Loucy (cell line): ENCODE results near the gene KRTAP4-9.
"Not testable (repeated sequence)": the region's sequence is repeated elsewhere in the genome, so short reads cannot be mapped to it uniquely, and the experiment has no call there.

Source experiments
- EZH2phosphoT487 ChIP-seq: fragments of 200-600 bp; IDR thresholded peaks from 2 replicates; pipeline ENCODE4 v1.6.1; 2018; ENCODE audit warnings: antibody characterized with exemption, mild to moderate bottlenecking, moderate library complexity, borderline replicate concordance
- TF ChIP-seq, protein P1 (sequence below): fragments of 200-600 bp; sonication (generic); conservative IDR thresholded peaks from 2 replicates; pipeline ENCODE4 v1.5.1; 2014; ENCODE audit warnings: mild to moderate bottlenecking, antibody characterized with exemption, low read length

DNA sequence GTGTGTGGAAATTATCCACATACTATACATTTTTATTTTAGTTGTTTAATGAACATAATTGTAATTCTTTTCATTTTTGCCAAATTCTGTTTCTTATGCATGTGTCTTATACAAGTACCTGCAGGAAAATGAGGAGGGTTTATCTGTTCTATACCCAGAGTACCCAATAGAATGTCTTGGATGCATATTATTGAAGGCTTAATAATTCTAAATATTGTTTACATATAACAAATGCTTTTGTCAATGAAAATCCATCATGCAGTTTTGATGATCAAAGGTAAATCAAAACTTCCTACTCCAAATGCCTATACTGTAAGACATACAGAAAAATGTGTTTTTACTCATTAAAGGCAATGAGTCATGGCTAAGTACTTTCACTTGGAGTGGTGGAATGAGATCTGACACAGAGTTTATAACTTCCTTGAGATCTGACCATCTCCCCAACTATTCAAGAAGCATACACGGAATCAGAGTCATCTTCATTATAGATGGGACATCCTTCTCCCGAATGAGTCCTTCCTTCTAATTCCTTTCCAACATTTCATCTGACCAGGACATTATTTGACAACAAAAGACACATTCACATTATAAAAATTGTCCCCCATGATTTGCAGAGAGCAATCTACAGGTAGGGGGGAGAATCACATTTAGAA lies 677 bp upstream of the KRTAP4-9 start:
- TF ChIP-seq, protein P1, sequence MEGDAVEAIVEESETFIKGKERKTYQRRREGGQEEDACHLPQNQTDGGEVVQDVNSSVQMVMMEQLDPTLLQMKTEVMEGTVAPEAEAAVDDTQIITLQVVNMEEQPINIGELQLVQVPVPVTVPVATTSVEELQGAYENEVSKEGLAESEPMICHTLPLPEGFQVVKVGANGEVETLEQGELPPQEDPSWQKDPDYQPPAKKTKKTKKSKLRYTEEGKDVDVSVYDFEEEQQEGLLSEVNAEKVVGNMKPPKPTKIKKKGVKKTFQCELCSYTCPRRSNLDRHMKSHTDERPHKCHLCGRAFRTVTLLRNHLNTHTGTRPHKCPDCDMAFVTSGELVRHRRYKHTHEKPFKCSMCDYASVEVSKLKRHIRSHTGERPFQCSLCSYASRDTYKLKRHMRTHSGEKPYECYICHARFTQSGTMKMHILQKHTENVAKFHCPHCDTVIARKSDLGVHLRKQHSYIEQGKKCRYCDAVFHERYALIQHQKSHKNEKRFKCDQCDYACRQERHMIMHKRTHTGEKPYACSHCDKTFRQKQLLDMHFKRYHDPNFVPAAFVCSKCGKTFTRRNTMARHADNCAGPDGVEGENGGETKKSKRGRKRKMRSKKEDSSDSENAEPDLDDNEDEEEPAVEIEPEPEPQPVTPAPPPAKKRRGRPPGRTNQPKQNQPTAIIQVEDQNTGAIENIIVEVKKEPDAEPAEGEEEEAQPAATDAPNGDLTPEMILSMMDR, result not testable (repeated sequence)
- TF ChIP-seq EZH2phosphoT487, result not testable (repeated sequence)
